Mucosa of gallbladder (tissue), 1 donor: ENCODE data around the gene UFD1. TPM values are rescaled to one million over a fixed set of nuclear protein-coding genes. Genes with fewer than 3 reads are reported as not detected.

ENCODE experiments used
- DNase-seq: peaks from one replicate; pipeline ENCODE4 v3.0.0-alpha.2; 2020; ENCODE audit warnings: low spot score
- total RNA-seq: library from RNA; stranded (reverse); gene quantifications from one replicate; pipeline ENCODE4 v1.2.1, GENCODE V29; 2021
- donor health status: DM: no; HTN: no; CAD: no.

UFD1 gene
- total RNA-seq, 1 donor from 2014 or later: 50.4 TPM

GRCh38 chr22:19429950-19430889 lies 48.8 kb downstream of the UFD1 start:
- DNase-seq: no peak

GRCh38 chr22:19424186-19424500 lies 54.9 kb downstream of the UFD1 start:
- DNase-seq: no peak

- DNase-seq: no peak
Observed at GRCh38 chr22:19422440-19423301, 56.3 kb downstream of the UFD1 start.

- DNase-seq: no peak
Observed at GRCh38 chr22:19420321-19420720, 58.7 kb downstream of the UFD1 start.

- no peak for DNase-seq
Observed at GRCh38 chr22:19419464-19420178, 59.4 kb downstream of the UFD1 start.

GRCh38 chr22:19419086-19419463 lies 59.9 kb downstream of the UFD1 start:
- no peak for DNase-seq

GRCh38 chr22:19412923-19413322 lies 66.1 kb downstream of the UFD1 start:
- no peak for DNase-seq

GRCh38 chr22:19412478-19412877 lies 66.5 kb downstream of the UFD1 start:
- no peak for DNase-seq

GRCh38 chr22:19411690-19412045 lies 67.3 kb downstream of the UFD1 start:
- no peak for DNase-seq

GRCh38 chr22:19410941-19411689 lies 67.9 kb downstream of the UFD1 start:
- no peak for DNase-seq

GRCh38 chr22:19407649-19408606 lies 71.1 kb downstream of the UFD1 start:
- no peak for DNase-seq

- no peak for DNase-seq
Observed at GRCh38 chr22:19406846-19407245, 72.1 kb downstream of the UFD1 start.

- no peak for DNase-seq
Observed at GRCh38 chr22:19406281-19406811, 72.6 kb downstream of the UFD1 start.

- DNase-seq: no peak
Observed at GRCh38 chr22:19405652-19406051, 73.3 kb downstream of the UFD1 start.

GRCh38 chr22:19405133-19405532 lies 73.9 kb downstream of the UFD1 start:
- DNase-seq: no peak

- DNase-seq: no peak
Observed at GRCh38 chr22:19404676-19405075, 74.3 kb downstream of the UFD1 start.

GRCh38 chr22:19402642-19403191 lies 76.3 kb downstream of the UFD1 start:
- no peak for DNase-seq

GRCh38 chr22:19401483-19401882 lies 77.5 kb downstream of the UFD1 start:
- no peak for DNase-seq

GRCh38 chr22:19400881-19401280 lies 78.1 kb downstream of the UFD1 start:
- no peak for DNase-seq
